ENCODE data around the gene TACC2. TPM values are rescaled to one million over a fixed set of nuclear protein-coding genes. Genes with fewer than 3 reads are reported as not detected.

The TACC2 gene
- total RNA-seq, 4 donors from 2014 or later = 206 to 606 (median 261) TPM

- peaks cover 42% of the 10 kb centered on the region for H3K4me1 ChIP-seq
- no peak overlapping the region for H3K27ac ChIP-seq
- no peak for DNase-seq (ENCODE audit: low spot score in 2 of 2)
- no peak overlapping the region for H3K4me3 ChIP-seq
- H3K36me3 ChIP-seq = peaks cover 6% of the 10 kb centered on the region
- no peaks in the 10 kb centered on the region for H3K9me3 ChIP-seq
- WGBS = 59% methylated on average over 7 of the region's 7 CpGs
- TF ChIP-seq POLR2AphosphoS5 (IDR thresholded peaks at IDR 0.05) = no peak
- no peak for TF ChIP-seq CTCF (IDR thresholded peaks at IDR 0.05)
- no peak for TF ChIP-seq EP300 (IDR thresholded peaks at IDR 0.05)
- TF ChIP-seq POLR2A (IDR thresholded peaks at IDR 0.05) = no peak
- no peaks in the 10 kb centered on the region for H3K27me3 ChIP-seq
Observed at GRCh38 chr10:122171302-122172075, 182.5 kb downstream of the TACC2 start.

GRCh38 chr10:122172361-122173008 lies 183.5 kb downstream of the TACC2 start:
- TF ChIP-seq EP300 (IDR thresholded peaks at IDR 0.05) (no peak), POLR2AphosphoS5 (IDR thresholded peaks at IDR 0.05) (no peak), POLR2A (IDR thresholded peaks at IDR 0.05) (no peak), CTCF (IDR thresholded peaks at IDR 0.05) (no peak)
- Histone ChIP-seq H3K27me3 (no peaks in the 10 kb centered on the region), H3K36me3 (no peaks in the 10 kb centered on the region), H3K9me3 (no peaks in the 10 kb centered on the region), H3K27ac (peak overlapping the region; percentile 46), H3K4me1 (peaks cover 42% of the 10 kb centered on the region), H3K4me3 (no peak overlapping the region)
- 44% methylated on average over 11 of the region's 12 CpGs for WGBS
- no peak for DNase-seq (ENCODE audit: low spot score in 2 of 2)

DNA sequence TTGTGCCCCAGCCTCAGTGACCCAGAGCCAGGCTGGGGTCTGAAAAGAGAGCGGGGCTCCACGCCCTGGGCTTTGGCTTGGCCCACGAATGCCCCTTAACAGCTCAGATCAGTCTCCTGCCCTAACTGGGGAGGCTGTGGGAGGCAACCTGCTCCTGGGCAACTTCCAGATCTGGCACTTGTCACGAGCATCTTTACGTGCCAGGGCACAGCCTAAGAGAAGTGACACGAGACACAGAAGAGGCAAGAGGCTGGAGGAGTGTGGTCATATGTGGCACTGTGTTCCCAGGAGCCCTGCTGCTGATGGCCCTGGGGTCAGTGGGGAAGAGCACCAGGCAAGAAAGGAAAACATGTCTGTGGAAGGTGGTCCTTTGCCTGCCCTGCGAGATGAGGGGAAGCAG lies 184.4 kb downstream of the TACC2 start:
- Histone ChIP-seq H3K36me3 (no peaks in the 10 kb centered on the region), H3K27ac (peak overlapping the region; percentile 2), H3K4me1 (peaks cover 42% of the 10 kb centered on the region), H3K27me3 (no peaks in the 10 kb centered on the region), H3K9me3 (no peaks in the 10 kb centered on the region), H3K4me3 (no peak overlapping the region)
- no peak for DNase-seq (ENCODE audit: low spot score in 2 of 2)
- WGBS = 43% methylated on average over 6 of the region's 7 CpGs
- TF ChIP-seq POLR2A (IDR thresholded peaks at IDR 0.05) (no peak), POLR2AphosphoS5 (IDR thresholded peaks at IDR 0.05) (no peak)

DNA sequence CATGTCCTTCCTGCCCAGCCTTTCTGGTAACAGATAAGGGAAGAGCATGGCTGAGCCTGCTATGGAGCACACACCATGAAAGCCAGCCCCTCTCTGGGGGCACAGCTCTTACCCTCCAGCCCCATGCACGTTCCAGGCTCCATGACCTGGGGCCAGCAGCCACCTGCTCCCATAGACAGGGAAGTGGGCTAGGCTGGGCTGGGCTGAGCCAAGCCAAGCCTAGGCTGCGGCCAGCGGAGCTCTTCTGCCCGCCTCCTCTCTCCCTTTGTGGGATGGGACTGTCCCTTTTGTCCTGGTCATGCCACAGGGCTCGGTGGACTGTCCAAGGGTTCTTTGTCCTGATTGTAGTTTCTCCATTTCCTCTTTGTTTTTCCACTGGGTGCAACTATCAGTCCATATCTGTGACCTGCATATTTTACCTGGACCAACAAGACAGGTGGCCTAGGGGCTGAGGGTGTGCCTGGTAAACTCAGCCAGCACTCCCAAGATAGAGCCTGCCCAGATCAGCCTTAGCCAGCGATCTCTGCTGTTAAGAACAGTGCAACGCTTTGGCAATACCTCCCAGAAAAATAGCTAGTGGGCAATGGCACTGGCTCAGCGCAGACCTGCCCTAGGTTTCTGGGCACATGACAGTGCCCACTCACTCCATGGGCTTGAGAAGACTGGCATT lies 184.9 kb downstream of the TACC2 start:
- Histone ChIP-seq H3K36me3 (no peaks in the 10 kb centered on the region), H3K9me3 (no peaks in the 10 kb centered on the region), H3K27ac (peak overlapping the region; percentile 2), H3K4me1 (peaks cover 42% of the 10 kb centered on the region), H3K4me3 (no peak overlapping the region), H3K27me3 (no peaks in the 10 kb centered on the region)
- no peak for DNase-seq (ENCODE audit: low spot score in 2 of 2)
- TF ChIP-seq POLR2A (IDR thresholded peaks at IDR 0.05) = no peak
- 47% methylated on average over 7 of the region's 8 CpGs for WGBS

DNA sequence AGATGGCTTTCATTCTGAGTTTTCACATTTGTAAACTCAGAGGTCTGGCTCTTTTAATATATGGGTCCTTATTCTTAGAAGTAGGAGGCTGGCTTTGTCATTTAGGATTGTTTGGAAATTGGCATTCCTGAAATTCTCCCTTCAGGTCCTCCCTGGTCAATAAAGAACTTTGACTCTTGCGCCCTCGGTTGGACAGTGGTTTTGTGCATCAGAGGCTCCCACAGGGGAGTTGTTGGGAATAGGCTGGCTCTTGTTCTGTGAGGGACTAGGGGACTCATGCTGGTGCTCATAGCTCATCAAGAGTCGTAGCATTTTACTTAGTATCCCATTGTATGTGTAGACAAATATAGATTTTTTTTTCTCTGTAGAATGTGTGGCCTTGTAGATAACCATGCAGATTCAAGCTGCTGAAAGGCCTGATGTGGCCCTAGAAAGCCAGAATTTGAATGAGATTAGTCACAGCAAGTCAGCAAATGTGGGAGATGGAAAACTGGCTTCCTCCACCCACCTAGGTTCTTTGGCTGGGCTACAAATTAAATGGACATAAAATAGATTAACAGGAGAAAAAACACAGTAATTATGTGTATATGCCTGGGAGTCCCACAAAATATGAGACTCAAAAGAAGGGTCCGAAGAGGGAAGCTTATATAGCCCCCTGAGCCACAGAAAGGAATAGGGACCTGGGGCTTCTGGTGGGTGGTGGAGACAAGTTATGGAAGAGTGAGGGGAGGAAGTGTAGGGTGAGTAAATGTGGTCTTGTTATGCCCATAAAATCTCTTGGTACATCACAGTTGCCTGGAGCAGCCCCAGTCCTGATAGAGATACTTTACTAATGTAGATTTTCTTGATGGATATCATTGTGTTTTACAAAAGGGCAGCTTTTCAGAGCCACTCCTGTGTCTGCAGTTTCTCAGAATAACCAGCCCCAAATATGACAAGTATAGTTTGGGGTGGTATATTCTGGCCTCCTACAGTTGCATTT lies 187.6 kb downstream of the TACC2 start:
- no peak for DNase-seq (ENCODE audit: low spot score in 2 of 2)
- Histone ChIP-seq H3K36me3 (no peaks in the 10 kb centered on the region), H3K27ac (no peak overlapping the region), H3K9me3 (no peaks in the 10 kb centered on the region), H3K27me3 (no peaks in the 10 kb centered on the region), H3K4me1 (peaks cover 36% of the 10 kb centered on the region), H3K4me3 (no peak overlapping the region)
- TF ChIP-seq CTCF (IDR thresholded peaks at IDR 0.05) = no peak
- no peak for TF ChIP-seq EP300 (IDR thresholded peaks at IDR 0.05)
- no peak for TF ChIP-seq POLR2AphosphoS5 (IDR thresholded peaks at IDR 0.05)
- no peak for TF ChIP-seq POLR2A (IDR thresholded peaks at IDR 0.05)
- WGBS = 91% methylated on average over 4 of the region's 4 CpGs

All from suprapubic skin (tissue), 4 donors.